ENCODE results near the gene TMEM61.
"Not testable (repeated sequence)": the region's sequence is repeated elsewhere in the genome, so short reads cannot be mapped to it uniquely, and the experiment has no call there.

Gene TMEM61

GRCh38 chr1:55021942-55022546 lies 41.6 kb downstream of the TMEM61 start:
- Histone ChIP-seq H4K20me1 (ENCODE audit: insufficient read depth, low read length, poor library complexity, severe bottlenecking) (no peaks in the 10 kb centered on the region), H3F3A (ENCODE audit: low read depth) (no peaks in the 10 kb centered on the region), H2AFZ (ENCODE audit: low read length) (peak overlapping the region; percentile 71), H3K36me3 (ENCODE audit: insufficient read depth, low read length) (no peaks in the 10 kb centered on the region), H3K4me1 (ENCODE audit: insufficient read depth, low read length, poor library complexity, severe bottlenecking) (no peaks in the 10 kb centered on the region), H3K4me2 (ENCODE audit: low read depth, low read length, poor library complexity, severe bottlenecking) (no peak overlapping the region), H3K79me2 (ENCODE audit: insufficient read depth, low read length) (no peaks in the 10 kb centered on the region), H3K27me3 (ENCODE audit: insufficient read depth, low read length, poor library complexity, severe bottlenecking) (no peaks in the 10 kb centered on the region), H3K4me3 (ENCODE audit: low read length, poor library complexity, severe bottlenecking) (no peak overlapping the region), H3K9ac (ENCODE audit: low read depth, low read length, poor library complexity, severe bottlenecking) (peak overlapping the region; percentile 36), H3K9me2 (replicated peaks; ENCODE audit: low read depth, low read length) (no peaks in the 10 kb centered on the region), H3K9me3 (ENCODE audit: insufficient read depth, low read depth, low read length) (no peaks in the 10 kb centered on the region)
- TF ChIP-seq EZH2phosphoT487 (IDR thresholded peaks at IDR 0.05; ENCODE audit: borderline replicate concordance) = no peak
- TF ChIP-seq, protein P1, sequence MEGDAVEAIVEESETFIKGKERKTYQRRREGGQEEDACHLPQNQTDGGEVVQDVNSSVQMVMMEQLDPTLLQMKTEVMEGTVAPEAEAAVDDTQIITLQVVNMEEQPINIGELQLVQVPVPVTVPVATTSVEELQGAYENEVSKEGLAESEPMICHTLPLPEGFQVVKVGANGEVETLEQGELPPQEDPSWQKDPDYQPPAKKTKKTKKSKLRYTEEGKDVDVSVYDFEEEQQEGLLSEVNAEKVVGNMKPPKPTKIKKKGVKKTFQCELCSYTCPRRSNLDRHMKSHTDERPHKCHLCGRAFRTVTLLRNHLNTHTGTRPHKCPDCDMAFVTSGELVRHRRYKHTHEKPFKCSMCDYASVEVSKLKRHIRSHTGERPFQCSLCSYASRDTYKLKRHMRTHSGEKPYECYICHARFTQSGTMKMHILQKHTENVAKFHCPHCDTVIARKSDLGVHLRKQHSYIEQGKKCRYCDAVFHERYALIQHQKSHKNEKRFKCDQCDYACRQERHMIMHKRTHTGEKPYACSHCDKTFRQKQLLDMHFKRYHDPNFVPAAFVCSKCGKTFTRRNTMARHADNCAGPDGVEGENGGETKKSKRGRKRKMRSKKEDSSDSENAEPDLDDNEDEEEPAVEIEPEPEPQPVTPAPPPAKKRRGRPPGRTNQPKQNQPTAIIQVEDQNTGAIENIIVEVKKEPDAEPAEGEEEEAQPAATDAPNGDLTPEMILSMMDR (conservative IDR thresholded peaks at IDR 0.05; ENCODE audit: low read length) = peak; percentile 92

DNA sequence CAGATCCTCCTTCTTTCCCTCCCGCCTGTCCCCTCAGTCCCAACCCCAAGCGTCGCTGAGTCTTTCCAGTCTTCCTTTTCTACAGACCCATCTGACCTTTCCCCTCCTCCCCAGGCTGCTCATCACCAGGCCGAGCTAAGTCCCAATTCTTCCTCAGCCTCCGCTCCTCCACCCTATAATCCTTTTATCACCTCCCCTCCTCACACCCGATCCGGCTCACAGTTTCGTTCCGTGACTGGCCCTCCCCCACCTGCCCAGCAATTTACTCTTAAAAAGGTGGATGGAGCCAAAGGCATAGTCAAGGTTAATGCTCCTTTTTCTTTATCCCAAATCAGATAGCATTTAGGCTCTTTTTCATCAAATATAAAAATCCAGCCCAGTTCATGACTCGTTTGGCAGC lies 43.7 kb downstream of the TMEM61 start:
- H3F3A ChIP-seq (ENCODE audit: low read depth); H3K36me3 ChIP-seq (ENCODE audit: insufficient read depth, low read length); H3K9me2 ChIP-seq (replicated peaks; ENCODE audit: low read depth, low read length); H3K79me2 ChIP-seq (ENCODE audit: insufficient read depth, low read length); H3K27me3 ChIP-seq (ENCODE audit: insufficient read depth, low read length, poor library complexity, severe bottlenecking); H4K20me1 ChIP-seq (ENCODE audit: insufficient read depth, low read length, poor library complexity, severe bottlenecking); H3K9ac ChIP-seq (ENCODE audit: low read depth, low read length, poor library complexity, severe bottlenecking); H2AFZ ChIP-seq (ENCODE audit: low read length); H3K4me1 ChIP-seq (ENCODE audit: insufficient read depth, low read length, poor library complexity, severe bottlenecking); H3K4me3 ChIP-seq (ENCODE audit: low read length, poor library complexity, severe bottlenecking); H3K4me2 ChIP-seq (ENCODE audit: low read depth, low read length, poor library complexity, severe bottlenecking); H3K9me3 ChIP-seq (ENCODE audit: insufficient read depth, low read depth, low read length): not testable (repeated sequence)

GRCh38 chr1:55026682-55027081 lies 46.3 kb downstream of the TMEM61 start:
- H3K9ac ChIP-seq (ENCODE audit: low read depth, low read length, poor library complexity, severe bottlenecking); H3K4me1 ChIP-seq (ENCODE audit: insufficient read depth, low read length, poor library complexity, severe bottlenecking); H3K4me2 ChIP-seq (ENCODE audit: low read depth, low read length, poor library complexity, severe bottlenecking); H4K20me1 ChIP-seq (ENCODE audit: insufficient read depth, low read length, poor library complexity, severe bottlenecking); H3K9me3 ChIP-seq (ENCODE audit: insufficient read depth, low read depth, low read length); H2AFZ ChIP-seq (ENCODE audit: low read length); H3K27me3 ChIP-seq (ENCODE audit: insufficient read depth, low read length, poor library complexity, severe bottlenecking); H3K9me2 ChIP-seq (replicated peaks; ENCODE audit: low read depth, low read length); H3K79me2 ChIP-seq (ENCODE audit: insufficient read depth, low read length); H3F3A ChIP-seq (ENCODE audit: low read depth); H3K4me3 ChIP-seq (ENCODE audit: low read length, poor library complexity, severe bottlenecking); H3K36me3 ChIP-seq (ENCODE audit: insufficient read depth, low read length): not testable (repeated sequence)

GRCh38 chr1:55031098-55031497 lies 50.7 kb downstream of the TMEM61 start:
- H3K9me3 ChIP-seq (ENCODE audit: insufficient read depth, low read depth, low read length); H3F3A ChIP-seq (ENCODE audit: low read depth); H3K9me2 ChIP-seq (replicated peaks; ENCODE audit: low read depth, low read length); H2AFZ ChIP-seq (ENCODE audit: low read length); H3K36me3 ChIP-seq (ENCODE audit: insufficient read depth, low read length); H3K79me2 ChIP-seq (ENCODE audit: insufficient read depth, low read length); H3K9ac ChIP-seq (ENCODE audit: low read depth, low read length, poor library complexity, severe bottlenecking); H3K27me3 ChIP-seq (ENCODE audit: insufficient read depth, low read length, poor library complexity, severe bottlenecking); H3K4me1 ChIP-seq (ENCODE audit: insufficient read depth, low read length, poor library complexity, severe bottlenecking); H4K20me1 ChIP-seq (ENCODE audit: insufficient read depth, low read length, poor library complexity, severe bottlenecking); H3K4me2 ChIP-seq (ENCODE audit: low read depth, low read length, poor library complexity, severe bottlenecking); H3K4me3 ChIP-seq (ENCODE audit: low read length, poor library complexity, severe bottlenecking): not testable (repeated sequence)

- no peaks in the 10 kb centered on the region for H3K9me3 ChIP-seq (ENCODE audit: insufficient read depth, low read depth, low read length)
- no peaks in the 10 kb centered on the region for H3K27me3 ChIP-seq (ENCODE audit: insufficient read depth, low read length, poor library complexity, severe bottlenecking)
- H3K36me3 ChIP-seq (ENCODE audit: insufficient read depth, low read length) = no peaks in the 10 kb centered on the region
- H3K4me3 ChIP-seq (ENCODE audit: low read length, poor library complexity, severe bottlenecking) = no peak overlapping the region
- H3K79me2 ChIP-seq (ENCODE audit: insufficient read depth, low read length) = no peaks in the 10 kb centered on the region
- no peaks in the 10 kb centered on the region for H3K4me1 ChIP-seq (ENCODE audit: insufficient read depth, low read length, poor library complexity, severe bottlenecking)
- no peaks in the 10 kb centered on the region for H4K20me1 ChIP-seq (ENCODE audit: insufficient read depth, low read length, poor library complexity, severe bottlenecking)
- no peaks in the 10 kb centered on the region for H3K9me2 ChIP-seq (replicated peaks; ENCODE audit: low read depth, low read length)
- H3K9ac ChIP-seq (ENCODE audit: low read depth, low read length, poor library complexity, severe bottlenecking) = no peak overlapping the region
- H3F3A ChIP-seq (ENCODE audit: low read depth) = no peaks in the 10 kb centered on the region
- H2AFZ ChIP-seq (ENCODE audit: low read length) = no peak overlapping the region
- no peak overlapping the region for H3K4me2 ChIP-seq (ENCODE audit: low read depth, low read length, poor library complexity, severe bottlenecking)
- TF ChIP-seq, protein P1 (conservative IDR thresholded peaks at IDR 0.05; ENCODE audit: low read length) = no peak
- no peak for TF ChIP-seq EZH2phosphoT487 (IDR thresholded peaks at IDR 0.05; ENCODE audit: borderline replicate concordance)
These were observed 52.8 kb downstream of the TMEM61 start for GRCh38 chr1:55033265-55033614.
